ENCODE measurements around the gene GPR153. TPM values are rescaled to one million over a fixed set of nuclear protein-coding genes. Genes with fewer than 3 reads are reported as not detected.
"Not testable (repeated sequence)": the region's sequence is repeated elsewhere in the genome, so short reads cannot be mapped to it uniquely, and the experiment has no call there.

The GPR153 gene
- polyA plus RNA-seq, 1 of the 3 experiments (the other 2 are of a cell fraction) = 6.6 TPM

- ChIA-PET POLR2A (no interaction called here), CTCF (no interaction called here)
- no peak overlapping the region for H3K9ac ChIP-seq
- H3K79me2 ChIP-seq (ENCODE audit: insufficient read depth) = no peaks in the 10 kb centered on the region
- H3K4me3 ChIP-seq (ENCODE audit: low read depth in 2 of 2, low read length in 1 of 2) = no peak overlapping the region
- no peak overlapping the region for H3K27ac ChIP-seq (ENCODE audit: low read depth in 2 of 2, low read length in 1 of 2)
- peaks cover 0 to 6% of the 10 kb centered on the region in 2 experiments for H3K36me3 ChIP-seq (replicated peaks in 1 of 2; ENCODE audit: control insufficient read depth in 1 of 2, insufficient read depth in 2 of 2, low read length in 1 of 2)
- whole genome bisulfite sequencing (ENCODE audit: low lambda C conversion rate) = 89% methylated on average over 12 of the region's 13 CpGs
- no peak for DNase-seq
- no peaks in the 10 kb centered on the region for H3K27me3 ChIP-seq (ENCODE audit: insufficient read depth)
- H4K20me1 ChIP-seq (ENCODE audit: insufficient read depth) = no peaks in the 10 kb centered on the region
- H3K9me3 ChIP-seq = no peaks in the 10 kb centered on the region
- no peak overlapping the region for H3K4me2 ChIP-seq
- no peaks in the 10 kb centered on the region for H3K9me2 ChIP-seq
- H3F3A ChIP-seq (replicated peaks; ENCODE audit: insufficient read depth) = no peaks in the 10 kb centered on the region
- TF ChIP-seq TEAD4 (IDR thresholded peaks at IDR 0.05; ENCODE audit: borderline replicate concordance, insufficient read depth) (no peak), MXI1 (IDR thresholded peaks at IDR 0.05; ENCODE audit: low read depth, low read length) (no peak), RFX5 (IDR thresholded peaks at IDR 0.05; ENCODE audit: low read length) (no peak), NFIC (IDR thresholded peaks at IDR 0.05; ENCODE audit: borderline replicate concordance) (no peak), GATA2 (CRISPR knock-in tag; IDR thresholded peaks at IDR 0.05) (no peak), RCOR1 (IDR thresholded peaks at IDR 0.05; ENCODE audit: low read length) (no peak), USF1 (IDR thresholded peaks at IDR 0.05; ENCODE audit: borderline replicate concordance, low read depth) (no peak), TAF1 (IDR thresholded peaks at IDR 0.05; ENCODE audit: borderline replicate concordance, low read depth, low read length) (no peak), NRF1 (IDR thresholded peaks at IDR 0.05; ENCODE audit: low read depth, low read length) (no peak), EZH2phosphoT487 (IDR thresholded peaks at IDR 0.05; ENCODE audit: borderline replicate concordance, low read depth) (no peak), YY1 (IDR thresholded peaks at IDR 0.05; ENCODE audit: low read depth) (no peak), POLR2AphosphoS5 (IDR thresholded peaks at IDR 0.05; ENCODE audit: low read depth, low read length) (no peak), CHD2 (IDR thresholded peaks at IDR 0.05; ENCODE audit: low read length, partially characterized antibody) (no peak), FOXM1 (IDR thresholded peaks at IDR 0.05; ENCODE audit: low read depth) (no peak), SMC3 (IDR thresholded peaks at IDR 0.05; ENCODE audit: low read depth, low read length) (no peak), TCF12 (IDR thresholded peaks at IDR 0.05) (no peak), ZBTB33 (IDR thresholded peaks at IDR 0.05; ENCODE audit: borderline replicate concordance, low read depth) (no peak), RAD21 (IDR thresholded peaks at IDR 0.05; ENCODE audit: low read length) (no peak)
- TF ChIP-seq, protein P1, sequence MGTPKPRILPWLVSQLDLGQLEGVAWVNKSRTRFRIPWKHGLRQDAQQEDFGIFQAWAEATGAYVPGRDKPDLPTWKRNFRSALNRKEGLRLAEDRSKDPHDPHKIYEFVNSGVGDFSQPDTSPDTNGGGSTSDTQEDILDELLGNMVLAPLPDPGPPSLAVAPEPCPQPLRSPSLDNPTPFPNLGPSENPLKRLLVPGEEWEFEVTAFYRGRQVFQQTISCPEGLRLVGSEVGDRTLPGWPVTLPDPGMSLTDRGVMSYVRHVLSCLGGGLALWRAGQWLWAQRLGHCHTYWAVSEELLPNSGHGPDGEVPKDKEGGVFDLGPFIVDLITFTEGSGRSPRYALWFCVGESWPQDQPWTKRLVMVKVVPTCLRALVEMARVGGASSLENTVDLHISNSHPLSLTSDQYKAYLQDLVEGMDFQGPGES (IDR thresholded peaks at IDR 0.05; ENCODE audit: low read depth, low read length) = no peak
- TF ChIP-seq, protein P2, sequence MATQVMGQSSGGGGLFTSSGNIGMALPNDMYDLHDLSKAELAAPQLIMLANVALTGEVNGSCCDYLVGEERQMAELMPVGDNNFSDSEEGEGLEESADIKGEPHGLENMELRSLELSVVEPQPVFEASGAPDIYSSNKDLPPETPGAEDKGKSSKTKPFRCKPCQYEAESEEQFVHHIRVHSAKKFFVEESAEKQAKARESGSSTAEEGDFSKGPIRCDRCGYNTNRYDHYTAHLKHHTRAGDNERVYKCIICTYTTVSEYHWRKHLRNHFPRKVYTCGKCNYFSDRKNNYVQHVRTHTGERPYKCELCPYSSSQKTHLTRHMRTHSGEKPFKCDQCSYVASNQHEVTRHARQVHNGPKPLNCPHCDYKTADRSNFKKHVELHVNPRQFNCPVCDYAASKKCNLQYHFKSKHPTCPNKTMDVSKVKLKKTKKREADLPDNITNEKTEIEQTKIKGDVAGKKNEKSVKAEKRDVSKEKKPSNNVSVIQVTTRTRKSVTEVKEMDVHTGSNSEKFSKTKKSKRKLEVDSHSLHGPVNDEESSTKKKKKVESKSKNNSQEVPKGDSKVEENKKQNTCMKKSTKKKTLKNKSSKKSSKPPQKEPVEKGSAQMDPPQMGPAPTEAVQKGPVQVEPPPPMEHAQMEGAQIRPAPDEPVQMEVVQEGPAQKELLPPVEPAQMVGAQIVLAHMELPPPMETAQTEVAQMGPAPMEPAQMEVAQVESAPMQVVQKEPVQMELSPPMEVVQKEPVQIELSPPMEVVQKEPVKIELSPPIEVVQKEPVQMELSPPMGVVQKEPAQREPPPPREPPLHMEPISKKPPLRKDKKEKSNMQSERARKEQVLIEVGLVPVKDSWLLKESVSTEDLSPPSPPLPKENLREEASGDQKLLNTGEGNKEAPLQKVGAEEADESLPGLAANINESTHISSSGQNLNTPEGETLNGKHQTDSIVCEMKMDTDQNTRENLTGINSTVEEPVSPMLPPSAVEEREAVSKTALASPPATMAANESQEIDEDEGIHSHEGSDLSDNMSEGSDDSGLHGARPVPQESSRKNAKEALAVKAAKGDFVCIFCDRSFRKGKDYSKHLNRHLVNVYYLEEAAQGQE (IDR thresholded peaks at IDR 0.05; ENCODE audit: low read depth, low read length) = no peak
- H3K4me1 ChIP-seq (ENCODE audit: control insufficient read depth in 1 of 2, insufficient read depth in 2 of 2, low read depth in 1 of 2, low read length in 1 of 2) = peaks cover 0 to 9% of the 10 kb centered on the region in 2 experiments; a peak in 1 of 4 replicates
- no peak overlapping the region for H2AFZ ChIP-seq (ENCODE audit: low read depth)
Measured at GRCh38 chr1:6308449-6308848, 47.6 kb upstream of the GPR153 start.

DNA sequence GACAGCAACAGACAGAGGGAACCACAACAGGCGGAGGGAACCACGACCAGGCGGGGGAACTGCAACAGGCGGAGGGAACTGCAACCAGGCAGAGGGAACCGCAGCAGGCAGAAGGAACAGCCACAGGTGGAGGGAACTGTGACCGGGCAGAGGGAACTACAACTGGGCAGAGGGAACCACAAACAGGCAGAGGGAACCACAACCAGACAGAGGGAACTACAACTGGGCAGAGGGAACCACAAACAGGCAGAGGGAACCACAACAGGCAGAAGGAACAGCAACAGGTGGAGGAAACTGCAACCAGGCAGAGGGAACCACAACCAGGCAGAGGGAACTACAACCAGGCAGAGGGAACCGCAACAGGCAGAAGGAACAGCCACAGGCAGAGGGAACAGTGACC lies 46.8 kb upstream of the GPR153 start:
- H3K9me3 ChIP-seq; H3K36me3 ChIP-seq (replicated peaks in 1 of 2; ENCODE audit: control insufficient read depth in 1 of 2, insufficient read depth in 2 of 2, low read length in 1 of 2); H3K79me2 ChIP-seq (ENCODE audit: insufficient read depth); DNase-seq; H3K4me2 ChIP-seq; H4K20me1 ChIP-seq (ENCODE audit: insufficient read depth); H3K4me1 ChIP-seq (ENCODE audit: control insufficient read depth in 1 of 2, insufficient read depth in 2 of 2, low read depth in 1 of 2, low read length in 1 of 2); H3K4me3 ChIP-seq (ENCODE audit: low read depth in 2 of 2, low read length in 1 of 2); H3K9me2 ChIP-seq; H3K9ac ChIP-seq; H3K27ac ChIP-seq (ENCODE audit: low read depth in 2 of 2, low read length in 1 of 2); CTCF ChIA-PET; H3F3A ChIP-seq (replicated peaks; ENCODE audit: insufficient read depth); H2AFZ ChIP-seq (ENCODE audit: low read depth); POLR2A ChIA-PET; H3K27me3 ChIP-seq (ENCODE audit: insufficient read depth): not testable (repeated sequence)
- WGBS (ENCODE audit: low lambda C conversion rate) = 97% methylated on average over 7 of the region's 7 CpGs

Measured in SK-N-SH (cell line).